Ishikawa (cell line): ENCODE measurements around the gene OPN1SW.

Experiments used
- CEBPB ChIP-seq: IDR thresholded peaks from 2 replicates; pipeline ENCODE4 v1.6.1; 2012
- CREB1 ChIP-seq: IDR thresholded peaks from 2 replicates; pipeline ENCODE4 v1.6.1; 2012; ENCODE audit warnings: low read depth
- EGR1 ChIP-seq: IDR thresholded peaks from 2 replicates; pipeline ENCODE4 v1.6.1; 2012
- EP300 ChIP-seq: IDR thresholded peaks from 2 replicates; pipeline ENCODE4 v1.6.1; 2012; ENCODE audit warnings: borderline replicate concordance
- FOXM1 ChIP-seq: IDR thresholded peaks from 2 replicates; pipeline ENCODE4 v1.6.1; 2012; ENCODE audit warnings: low read depth, borderline replicate concordance
- MAX ChIP-seq: IDR thresholded peaks from 2 replicates; pipeline ENCODE4 v1.6.1; 2012
- NFIC ChIP-seq: IDR thresholded peaks from 2 replicates; pipeline ENCODE4 v1.6.1; 2012
- RAD21 ChIP-seq: IDR thresholded peaks from 2 replicates; pipeline ENCODE4 v1.6.1; 2012; ENCODE audit warnings: low read depth
- TAF1 ChIP-seq: IDR thresholded peaks from 2 replicates; pipeline ENCODE4 v1.6.1; 2012; ENCODE audit warnings: low read depth, mild to moderate bottlenecking
- TCF12 ChIP-seq: IDR thresholded peaks from 2 replicates; pipeline ENCODE4 v1.6.1; 2012; ENCODE audit warnings: low read depth
- TEAD4 ChIP-seq: IDR thresholded peaks from 2 replicates; pipeline ENCODE4 v1.6.1; 2012
- USF1 ChIP-seq: IDR thresholded peaks from 2 replicates; pipeline ENCODE4 v1.6.1; 2012
- YY1 ChIP-seq: IDR thresholded peaks from 2 replicates; pipeline ENCODE4 v1.6.1; 2012; ENCODE audit warnings: low read depth
- ZBTB7A ChIP-seq: IDR thresholded peaks from 2 replicates; pipeline ENCODE4 v1.6.1; 2012; ENCODE audit warnings: low read depth
- TF ChIP-seq, protein P1 (sequence below): IDR thresholded peaks from 2 replicates; pipeline ENCODE4 v1.6.1; 2012; ENCODE audit warnings: low read depth, mild to moderate bottlenecking

The OPN1SW gene

DNA sequence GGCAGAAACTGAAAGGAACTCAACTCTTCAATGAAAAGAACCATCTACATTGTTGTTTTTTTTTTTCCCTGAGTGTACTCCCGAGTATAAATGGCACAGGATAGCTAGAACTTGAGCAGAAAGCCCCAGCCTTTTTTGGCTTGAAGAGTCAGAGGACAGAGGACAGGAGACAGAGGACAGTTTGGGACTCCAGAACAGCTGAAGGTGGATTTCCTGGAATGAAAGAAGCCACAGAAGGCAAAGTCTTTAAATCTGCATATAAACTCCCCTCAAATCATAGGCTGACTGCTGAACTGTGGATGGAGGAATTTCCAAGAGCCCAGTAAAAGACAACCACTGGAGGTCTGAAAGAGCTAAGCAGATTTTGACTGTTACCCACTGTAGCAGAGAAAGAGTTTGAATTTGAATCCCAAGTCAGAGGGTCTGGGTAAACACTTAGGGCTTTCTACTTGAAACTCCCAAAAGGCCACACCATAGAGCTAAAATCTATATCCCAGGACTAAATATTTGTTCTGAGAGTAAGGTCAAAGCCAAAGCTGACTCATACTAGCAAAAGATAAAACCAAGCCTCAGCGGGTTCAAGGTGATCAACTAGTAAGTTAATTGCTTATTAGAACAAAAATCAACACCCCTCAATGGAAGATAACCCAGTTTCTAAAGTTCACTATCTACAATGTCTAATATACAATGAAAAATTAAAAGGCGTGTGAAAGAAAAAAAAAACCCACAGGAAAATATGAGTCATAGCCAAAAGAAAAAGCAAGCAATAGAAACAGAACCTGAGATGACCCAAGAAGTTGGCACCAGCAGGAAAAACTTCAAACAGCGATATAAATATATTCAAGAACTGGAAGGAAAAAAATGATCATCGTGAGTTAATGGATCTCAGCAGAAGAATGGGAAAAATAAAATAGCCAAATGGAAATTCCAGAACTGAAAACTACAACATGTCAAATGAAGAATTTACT lies 1.8 kb upstream of the OPN1SW start:
- no peak for TF ChIP-seq NFIC
- no peak for TF ChIP-seq TEAD4

- no peak for TF ChIP-seq TCF12
Observed at GRCh38 chr7:128774921-128775320, 673 bp downstream of the OPN1SW start.

DNA sequence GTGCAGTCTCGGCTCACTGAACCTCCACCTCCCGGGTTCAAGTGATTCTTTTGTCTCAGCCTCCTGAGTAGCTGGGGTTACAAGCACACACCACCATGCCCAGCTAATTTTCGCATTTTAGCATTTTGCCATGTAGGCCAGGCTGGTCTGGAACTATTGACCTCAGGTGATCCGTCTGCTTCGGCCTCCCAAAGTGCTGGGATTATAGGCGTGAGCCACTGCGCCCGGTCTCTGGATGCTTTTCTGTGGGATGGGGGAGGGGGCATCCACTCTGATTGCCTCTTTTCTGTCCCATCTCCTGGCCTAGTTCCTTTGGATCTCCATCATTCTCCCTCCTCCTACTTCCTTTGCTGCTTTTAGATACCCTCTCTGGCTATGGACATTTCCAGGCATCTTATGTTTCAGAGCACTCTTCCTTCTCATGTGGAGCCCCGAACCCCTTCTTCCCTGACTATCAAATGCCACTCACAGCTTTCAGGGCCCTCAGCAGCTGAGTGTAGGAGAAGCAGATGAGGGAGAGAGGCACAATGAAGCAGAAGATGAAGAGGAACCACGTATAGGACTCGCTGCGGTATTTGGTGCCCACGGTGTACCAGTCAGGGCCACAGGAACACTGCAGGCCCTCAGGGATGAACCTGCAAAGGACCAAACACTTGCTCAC lies 1.4 kb downstream of the OPN1SW start:
- TF ChIP-seq FOXM1: no peak
- no peak for TF ChIP-seq TCF12
- no peak for TF ChIP-seq CEBPB
- no peak for TF ChIP-seq ZBTB7A
- TF ChIP-seq NFIC: no peak
- no peak for TF ChIP-seq USF1
- TF ChIP-seq TEAD4: no peak
- TF ChIP-seq, protein P1, sequence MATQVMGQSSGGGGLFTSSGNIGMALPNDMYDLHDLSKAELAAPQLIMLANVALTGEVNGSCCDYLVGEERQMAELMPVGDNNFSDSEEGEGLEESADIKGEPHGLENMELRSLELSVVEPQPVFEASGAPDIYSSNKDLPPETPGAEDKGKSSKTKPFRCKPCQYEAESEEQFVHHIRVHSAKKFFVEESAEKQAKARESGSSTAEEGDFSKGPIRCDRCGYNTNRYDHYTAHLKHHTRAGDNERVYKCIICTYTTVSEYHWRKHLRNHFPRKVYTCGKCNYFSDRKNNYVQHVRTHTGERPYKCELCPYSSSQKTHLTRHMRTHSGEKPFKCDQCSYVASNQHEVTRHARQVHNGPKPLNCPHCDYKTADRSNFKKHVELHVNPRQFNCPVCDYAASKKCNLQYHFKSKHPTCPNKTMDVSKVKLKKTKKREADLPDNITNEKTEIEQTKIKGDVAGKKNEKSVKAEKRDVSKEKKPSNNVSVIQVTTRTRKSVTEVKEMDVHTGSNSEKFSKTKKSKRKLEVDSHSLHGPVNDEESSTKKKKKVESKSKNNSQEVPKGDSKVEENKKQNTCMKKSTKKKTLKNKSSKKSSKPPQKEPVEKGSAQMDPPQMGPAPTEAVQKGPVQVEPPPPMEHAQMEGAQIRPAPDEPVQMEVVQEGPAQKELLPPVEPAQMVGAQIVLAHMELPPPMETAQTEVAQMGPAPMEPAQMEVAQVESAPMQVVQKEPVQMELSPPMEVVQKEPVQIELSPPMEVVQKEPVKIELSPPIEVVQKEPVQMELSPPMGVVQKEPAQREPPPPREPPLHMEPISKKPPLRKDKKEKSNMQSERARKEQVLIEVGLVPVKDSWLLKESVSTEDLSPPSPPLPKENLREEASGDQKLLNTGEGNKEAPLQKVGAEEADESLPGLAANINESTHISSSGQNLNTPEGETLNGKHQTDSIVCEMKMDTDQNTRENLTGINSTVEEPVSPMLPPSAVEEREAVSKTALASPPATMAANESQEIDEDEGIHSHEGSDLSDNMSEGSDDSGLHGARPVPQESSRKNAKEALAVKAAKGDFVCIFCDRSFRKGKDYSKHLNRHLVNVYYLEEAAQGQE: no peak
- no peak for TF ChIP-seq MAX
- no peak for TF ChIP-seq CREB1
- no peak for TF ChIP-seq RAD21
- no peak for TF ChIP-seq EP300
- no peak for TF ChIP-seq TAF1
- no peak for TF ChIP-seq YY1
- no peak for TF ChIP-seq EGR1

DNA sequence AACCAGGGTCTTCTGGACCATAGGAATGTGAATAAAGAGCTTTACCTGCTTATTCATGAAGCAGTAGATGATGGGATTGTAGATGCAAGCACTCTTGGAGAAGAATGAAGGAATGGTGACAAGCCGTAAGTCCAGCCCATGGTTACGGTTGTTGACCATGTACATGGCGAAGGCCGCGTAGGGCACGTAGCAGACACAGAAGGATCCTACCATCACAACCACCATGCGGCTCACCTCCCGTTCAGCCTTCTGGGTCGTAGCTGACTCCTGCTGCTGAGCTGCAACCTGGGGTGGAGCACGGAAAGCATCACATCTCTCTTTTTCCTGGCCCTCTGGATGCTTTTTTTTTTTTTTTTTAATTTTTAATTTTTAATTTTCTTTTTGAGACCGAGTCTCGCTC lies 2.0 kb downstream of the OPN1SW start:
- TF ChIP-seq FOXM1: no peak
- no peak for TF ChIP-seq USF1
- no peak for TF ChIP-seq YY1
- no peak for TF ChIP-seq TAF1
- no peak for TF ChIP-seq TCF12
- no peak for TF ChIP-seq ZBTB7A
- TF ChIP-seq NFIC: no peak
- TF ChIP-seq MAX: no peak
- TF ChIP-seq CEBPB: no peak
- no peak for TF ChIP-seq EGR1
- TF ChIP-seq, protein P1: no peak
- no peak for TF ChIP-seq CREB1
- TF ChIP-seq TEAD4: no peak
- no peak for TF ChIP-seq RAD21

DNA sequence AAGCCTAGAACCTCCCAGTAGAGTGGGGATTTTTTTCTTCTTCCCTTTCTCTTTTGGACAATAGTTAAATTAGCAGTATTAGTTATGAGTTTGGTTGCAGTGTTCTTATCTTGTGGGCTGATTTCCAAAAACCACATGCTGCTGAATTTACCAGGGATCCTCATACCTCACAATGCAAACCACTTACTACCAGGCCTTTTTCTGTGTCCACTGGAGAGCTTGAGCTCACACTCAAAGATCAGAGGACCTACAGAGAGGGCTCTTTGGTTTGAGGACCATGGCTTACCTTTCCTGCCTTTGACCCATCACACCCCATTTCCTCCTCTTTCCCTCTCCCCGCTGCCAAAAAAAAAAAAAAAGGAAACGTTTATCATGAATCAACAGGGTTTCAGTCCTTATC lies 5.4 kb downstream of the OPN1SW start:
- no peak for TF ChIP-seq FOXM1
- TF ChIP-seq TEAD4: no peak
- TF ChIP-seq NFIC: no peak
- no peak for TF ChIP-seq USF1
- TF ChIP-seq TCF12: no peak
- TF ChIP-seq EGR1: no peak
- TF ChIP-seq ZBTB7A: no peak
- TF ChIP-seq MAX: no peak
- no peak for TF ChIP-seq TAF1
- TF ChIP-seq CREB1: no peak
- no peak for TF ChIP-seq RAD21
- no peak for TF ChIP-seq CEBPB
- no peak for TF ChIP-seq YY1
- TF ChIP-seq EP300: no peak
